ENCODE data around the gene HRK. TPM values are rescaled to one million over a fixed set of nuclear protein-coding genes. Genes with fewer than 3 reads are reported as not detected.

Gene HRK
- total RNA-seq, 6 donors from 2014 or later: 0.06 to 0.33 (median 0.13) TPM; not detected in 3

DNA sequence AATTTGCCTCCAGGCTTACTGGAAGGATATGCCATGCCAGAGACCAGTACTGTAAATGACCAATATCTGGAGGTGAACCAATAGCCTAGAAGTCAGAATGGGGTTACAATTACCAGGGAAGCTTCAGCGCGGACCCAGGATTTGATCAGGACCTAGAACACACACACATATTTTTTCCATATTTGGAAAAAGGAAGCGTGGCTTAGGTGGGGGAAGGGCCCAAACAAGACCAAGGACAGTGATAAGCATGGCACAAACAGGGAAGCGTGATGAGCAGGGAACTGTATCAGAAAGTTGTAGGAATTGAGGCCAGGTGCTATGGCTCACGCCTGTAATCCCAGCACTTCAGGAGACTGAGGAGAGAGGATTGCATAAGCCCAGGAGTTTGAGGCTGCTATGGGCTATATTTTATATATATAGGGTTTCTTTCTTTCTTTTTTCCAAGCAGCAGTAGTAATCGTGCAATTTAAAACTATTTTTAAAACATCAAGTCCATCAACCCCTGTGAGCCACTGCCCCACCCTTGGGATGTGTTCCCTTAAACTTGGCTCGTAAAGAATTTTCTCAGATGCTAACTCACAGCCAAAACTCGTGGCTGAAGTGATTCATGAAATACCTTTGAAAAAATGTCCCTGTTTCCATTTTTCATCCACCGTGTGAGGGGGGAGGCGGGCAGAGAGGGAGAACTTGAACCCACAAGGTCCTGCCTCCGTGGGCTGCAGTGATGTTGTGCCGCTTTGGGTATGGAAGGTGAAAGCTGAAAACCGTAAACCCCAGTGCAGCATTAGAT, 16.7 kb downstream of the HRK start:
- DNase-seq (no peak), ATAC-seq (ENCODE audit: low FRiP score in 2 of 2) (no peak)
- H3K27ac ChIP-seq: no peak overlapping the region
- H3K4me3 ChIP-seq: no peak overlapping the region
- WGBS, 2 donors: 69 to 77% methylated on average over 13 of the region's 13 CpGs
- no peaks in the 10 kb centered on the region for H3K9me3 ChIP-seq
- TF ChIP-seq POLR2A (IDR thresholded peaks at IDR 0.05) (no peak), EP300 (IDR thresholded peaks at IDR 0.05) (no peak), POLR2AphosphoS5 (IDR thresholded peaks at IDR 0.05) (no peak)
- TF ChIP-seq, protein P1, sequence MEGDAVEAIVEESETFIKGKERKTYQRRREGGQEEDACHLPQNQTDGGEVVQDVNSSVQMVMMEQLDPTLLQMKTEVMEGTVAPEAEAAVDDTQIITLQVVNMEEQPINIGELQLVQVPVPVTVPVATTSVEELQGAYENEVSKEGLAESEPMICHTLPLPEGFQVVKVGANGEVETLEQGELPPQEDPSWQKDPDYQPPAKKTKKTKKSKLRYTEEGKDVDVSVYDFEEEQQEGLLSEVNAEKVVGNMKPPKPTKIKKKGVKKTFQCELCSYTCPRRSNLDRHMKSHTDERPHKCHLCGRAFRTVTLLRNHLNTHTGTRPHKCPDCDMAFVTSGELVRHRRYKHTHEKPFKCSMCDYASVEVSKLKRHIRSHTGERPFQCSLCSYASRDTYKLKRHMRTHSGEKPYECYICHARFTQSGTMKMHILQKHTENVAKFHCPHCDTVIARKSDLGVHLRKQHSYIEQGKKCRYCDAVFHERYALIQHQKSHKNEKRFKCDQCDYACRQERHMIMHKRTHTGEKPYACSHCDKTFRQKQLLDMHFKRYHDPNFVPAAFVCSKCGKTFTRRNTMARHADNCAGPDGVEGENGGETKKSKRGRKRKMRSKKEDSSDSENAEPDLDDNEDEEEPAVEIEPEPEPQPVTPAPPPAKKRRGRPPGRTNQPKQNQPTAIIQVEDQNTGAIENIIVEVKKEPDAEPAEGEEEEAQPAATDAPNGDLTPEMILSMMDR (IDR thresholded peaks at IDR 0.05): no peak
- H3K4me1 ChIP-seq: no peaks in the 10 kb centered on the region
- no peaks in the 10 kb centered on the region for H3K27me3 ChIP-seq
- H3K36me3 ChIP-seq: no peaks in the 10 kb centered on the region

DNA sequence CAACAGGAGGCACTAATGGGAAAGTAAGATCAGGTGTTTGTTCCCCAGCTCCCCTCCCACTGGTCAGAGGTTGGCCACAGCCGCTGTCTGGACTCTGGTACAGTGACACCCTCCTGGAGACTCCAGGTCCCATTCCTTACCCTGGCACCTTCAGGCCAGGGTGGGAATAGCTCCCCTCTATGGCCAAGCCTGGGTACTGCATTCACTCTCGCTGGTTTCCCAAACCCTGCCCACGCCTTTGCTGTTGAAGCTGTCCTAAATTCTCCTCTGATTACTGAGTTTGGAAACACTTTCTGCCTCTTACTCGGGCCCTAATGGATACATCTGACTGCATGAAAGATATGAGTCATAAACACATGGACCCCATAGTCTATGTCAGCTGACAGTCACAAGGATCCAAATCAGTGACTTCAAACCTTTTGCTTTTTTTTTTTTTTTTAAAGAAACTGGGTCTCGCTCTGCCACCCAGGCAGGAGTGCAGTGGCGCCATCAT, 17.9 kb downstream of the HRK start:
- no peaks in the 10 kb centered on the region for H3K9me3 ChIP-seq
- no peak for TF ChIP-seq EP300 (IDR thresholded peaks at IDR 0.05)
- TF ChIP-seq, protein P1 (IDR thresholded peaks at IDR 0.05): peak in 4 of 6 experiments; percentile 21 to 33 (median 27)
- H3K4me3 ChIP-seq: no peak overlapping the region
- H3K4me1 ChIP-seq: no peaks in the 10 kb centered on the region
- H3K27me3 ChIP-seq: no peaks in the 10 kb centered on the region
- no peak for DNase-seq
- no peaks in the 10 kb centered on the region for H3K36me3 ChIP-seq
- ATAC-seq (ENCODE audit: low FRiP score in 2 of 2): peak in 1 of 2 donors; percentile 58
- 44 to 47% methylated on average over 6 of the region's 6 CpGs for WGBS, 2 donors
- no peak overlapping the region for H3K27ac ChIP-seq

DNA sequence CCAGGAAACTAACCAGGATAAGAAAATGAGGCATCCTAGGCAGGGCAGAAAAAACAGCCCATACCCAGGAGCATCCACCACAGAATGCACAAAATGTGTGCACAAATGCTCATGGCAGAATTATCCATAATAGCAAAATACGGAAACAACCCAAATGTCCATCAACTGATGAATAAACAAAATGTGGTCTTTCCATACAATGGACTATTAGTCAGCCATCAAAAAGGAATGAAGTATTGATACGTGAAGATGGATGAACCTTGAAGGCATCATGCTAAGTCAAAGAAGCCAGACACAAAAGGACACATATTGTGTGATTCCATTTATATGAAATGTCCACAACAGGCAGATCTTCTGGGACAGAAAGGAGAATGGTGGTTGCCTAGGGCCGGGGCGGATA, 19.1 kb downstream of the HRK start:
- no peak overlapping the region for H3K27ac ChIP-seq
- H3K27me3 ChIP-seq: no peaks in the 10 kb centered on the region
- no peaks in the 10 kb centered on the region for H3K9me3 ChIP-seq
- no peak for DNase-seq
- ATAC-seq (ENCODE audit: low FRiP score in 2 of 2): no peak
- no peaks in the 10 kb centered on the region for H3K36me3 ChIP-seq
- no peak for TF ChIP-seq POLR2A (IDR thresholded peaks at IDR 0.05)
- TF ChIP-seq, protein P1 (IDR thresholded peaks at IDR 0.05): no peak
- no peak for TF ChIP-seq EP300 (IDR thresholded peaks at IDR 0.05)
- no peak for TF ChIP-seq POLR2AphosphoS5 (IDR thresholded peaks at IDR 0.05)
- H3K4me3 ChIP-seq: no peak overlapping the region
- no peaks in the 10 kb centered on the region for H3K4me1 ChIP-seq
- WGBS, 2 donors: 88 to 95% methylated on average over 4 of the region's 4 CpGs

DNA sequence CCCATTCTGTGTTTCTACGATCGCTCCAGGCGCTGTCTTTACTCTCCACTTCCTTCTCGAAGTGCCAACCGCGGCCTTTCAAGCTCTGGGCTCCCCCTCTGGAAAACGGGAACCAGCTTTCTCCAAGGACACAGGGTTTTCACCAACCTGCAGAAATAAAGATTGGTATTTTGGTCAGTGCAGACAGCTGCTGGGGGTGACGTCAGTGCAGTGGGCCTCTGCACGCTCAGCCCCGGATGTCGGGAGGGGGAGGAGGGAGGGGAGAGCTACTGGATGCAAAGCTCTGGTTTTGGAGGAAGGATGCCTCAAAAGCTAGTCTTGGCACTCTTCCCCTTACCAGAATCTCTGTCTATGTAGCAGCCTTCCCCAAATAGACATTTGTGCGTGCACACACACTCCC, 19.9 kb downstream of the HRK start:
- H3K27me3 ChIP-seq: no peaks in the 10 kb centered on the region
- WGBS, 2 donors: 41 to 47% methylated on average over 12 of the region's 12 CpGs
- no peak for DNase-seq

More for the DNA sequence above, 19.9 kb downstream of the HRK start:
- H3K9me3 ChIP-seq: no peaks in the 10 kb centered on the region
- H3K27ac ChIP-seq: no peak overlapping the region
- peak in 1 of 2 donors; percentile 69 for ATAC-seq (ENCODE audit: low FRiP score in 2 of 2)
- TF ChIP-seq EP300 (IDR thresholded peaks at IDR 0.05): no peak
- TF ChIP-seq POLR2A (IDR thresholded peaks at IDR 0.05): no peak
- TF ChIP-seq, protein P1 (IDR thresholded peaks at IDR 0.05): no peak
- no peak for TF ChIP-seq POLR2AphosphoS5 (IDR thresholded peaks at IDR 0.05)
- no peaks in the 10 kb centered on the region for H3K4me1 ChIP-seq
- H3K36me3 ChIP-seq: no peaks in the 10 kb centered on the region
- no peak overlapping the region for H3K4me3 ChIP-seq
